GM23248 (cell line): ENCODE results near the gene R3HDM4. TPM values are rescaled to one million over a fixed set of nuclear protein-coding genes. Genes with fewer than 3 reads are reported as not detected.

ENCODE experiments used
- DNase-seq: peaks from one replicate; pipeline ENCODE4 v3.0.0-alpha.2; 2015
- H2AFZ ChIP-seq: fragments of 200-600 bp; sonication (generic); 2 replicates; pipeline ENCODE4 v1.6.1; 2016; ENCODE audit warnings: antibody characterized with exemption
- H3F3A ChIP-seq: fragments of 200-600 bp; sonication (generic); 2 replicates; pipeline ENCODE4 v1.6.1; 2016; ENCODE audit warnings: mild to moderate bottlenecking, antibody characterized with exemption, mixed run types; ENCODE audit not compliant: insufficient read depth
- H3K27ac ChIP-seq: fragments of 200-600 bp; sonication (generic); 2 replicates; pipeline ENCODE4 v1.5.1; 2016; ENCODE audit warnings: mild to moderate bottlenecking
- H3K27me3 ChIP-seq: fragments of 200-600 bp; sonication (generic); replicated peaks from 2 replicates; pipeline ENCODE4 v1.6.1; 2016; ENCODE audit warnings: mild to moderate bottlenecking; ENCODE audit not compliant: insufficient read depth
- H3K36me3 ChIP-seq: fragments of 200-600 bp; sonication (generic); 2 replicates; pipeline ENCODE4 v1.6.1; 2016; ENCODE audit warnings: low read depth, mild to moderate bottlenecking
- H3K4me1 ChIP-seq: fragments of 200-600 bp; sonication (generic); 2 replicates; pipeline ENCODE4 v1.6.1; 2016; ENCODE audit warnings: mild to moderate bottlenecking; ENCODE audit not compliant: insufficient read depth
- H3K4me2 ChIP-seq: fragments of 200-600 bp; sonication (generic); one replicate; pipeline ENCODE4 v1.6.1; 2016; ENCODE audit warnings: mild to moderate bottlenecking; ENCODE audit not compliant: unreplicated experiment
- H3K4me3 ChIP-seq: fragments of 200-600 bp; sonication (generic); 2 replicates; pipeline ENCODE4 v1.5.1; 2016; ENCODE audit warnings: mild to moderate bottlenecking
- H3K79me2 ChIP-seq: fragments of 200-600 bp; sonication (generic); 2 replicates; pipeline ENCODE4 v1.6.1; 2016; ENCODE audit warnings: mild to moderate bottlenecking; ENCODE audit not compliant: insufficient read depth
- H3K9ac ChIP-seq: fragments of 200-600 bp; sonication (generic); 2 replicates; pipeline ENCODE4 v1.6.1; 2016; ENCODE audit warnings: mild to moderate bottlenecking
- H3K9me2 ChIP-seq: fragments of 200-600 bp; sonication (generic); 2 replicates; pipeline ENCODE4 v1.6.1; 2016; ENCODE audit warnings: mixed run types, mild to moderate bottlenecking, moderate library complexity; ENCODE audit not compliant: insufficient read depth
- H3K9me3 ChIP-seq: fragments of 200-600 bp; sonication (generic); one replicate; pipeline ENCODE4 v1.6.1; 2017; ENCODE audit warnings: low read depth
- H4K20me1 ChIP-seq: fragments of 200-600 bp; sonication (generic); 2 replicates; pipeline ENCODE4 v1.6.0; 2016; ENCODE audit not compliant: insufficient read depth
- EZH2 ChIP-seq: fragments of 200-600 bp; sonication (generic); IDR thresholded peaks from 2 replicates; pipeline ENCODE4 v1.6.1; 2018; ENCODE audit warnings: antibody characterized with exemption, mild to moderate bottlenecking; ENCODE audit not compliant: insufficient read depth, poor library complexity, severe bottlenecking
- EZH2phosphoT487 ChIP-seq: fragments of 200-600 bp; sonication (generic); IDR thresholded peaks from 2 replicates; pipeline ENCODE4 v1.6.1; 2018; ENCODE audit warnings: antibody characterized with exemption, moderate library complexity, mild to moderate bottlenecking, low read depth; ENCODE audit not compliant: insufficient read depth
- WGBS, 2 experiments: methylation state at CpG; one replicate each; pipeline ENCODE4 v1.1.6; 2015 to 2017; ENCODE audit warnings: low lambda C conversion rate in 2 of 2, low coverage in 1 of 2; ENCODE audit errors: missing lambda C conversion rate in 2 of 2; 5-methylcytosine and 5-hydroxymethylcytosine counted together
- in situ Hi-C: fragments of 300-500 bp; cut with MboI; formaldehyde crosslinking; loops from 2 replicates; pipeline ENCODE4 v1.15.0; 2020
- polyA plus RNA-seq: library from polyadenylated mRNA; unstranded; fragments of >200 nt; fragmentation: Nextera tagmentation; extraction: Ambion mirVana; gene quantifications from 2 replicates; pipeline ENCODE4 v1.2.1, GENCODE V29; 2016
- total RNA-seq: library from RNA; depleted of rRNA; stranded (reverse); fragments of >200 nt; shearing (Covaris generic); gene quantifications from 2 replicates; pipeline ENCODE4 v1.2.3, GENCODE V29; 2014

The R3HDM4 gene
- total and polyA plus RNA-seq, 2 experiments from 2014 or later: 50.9 to 52.7 TPM

DNA sequence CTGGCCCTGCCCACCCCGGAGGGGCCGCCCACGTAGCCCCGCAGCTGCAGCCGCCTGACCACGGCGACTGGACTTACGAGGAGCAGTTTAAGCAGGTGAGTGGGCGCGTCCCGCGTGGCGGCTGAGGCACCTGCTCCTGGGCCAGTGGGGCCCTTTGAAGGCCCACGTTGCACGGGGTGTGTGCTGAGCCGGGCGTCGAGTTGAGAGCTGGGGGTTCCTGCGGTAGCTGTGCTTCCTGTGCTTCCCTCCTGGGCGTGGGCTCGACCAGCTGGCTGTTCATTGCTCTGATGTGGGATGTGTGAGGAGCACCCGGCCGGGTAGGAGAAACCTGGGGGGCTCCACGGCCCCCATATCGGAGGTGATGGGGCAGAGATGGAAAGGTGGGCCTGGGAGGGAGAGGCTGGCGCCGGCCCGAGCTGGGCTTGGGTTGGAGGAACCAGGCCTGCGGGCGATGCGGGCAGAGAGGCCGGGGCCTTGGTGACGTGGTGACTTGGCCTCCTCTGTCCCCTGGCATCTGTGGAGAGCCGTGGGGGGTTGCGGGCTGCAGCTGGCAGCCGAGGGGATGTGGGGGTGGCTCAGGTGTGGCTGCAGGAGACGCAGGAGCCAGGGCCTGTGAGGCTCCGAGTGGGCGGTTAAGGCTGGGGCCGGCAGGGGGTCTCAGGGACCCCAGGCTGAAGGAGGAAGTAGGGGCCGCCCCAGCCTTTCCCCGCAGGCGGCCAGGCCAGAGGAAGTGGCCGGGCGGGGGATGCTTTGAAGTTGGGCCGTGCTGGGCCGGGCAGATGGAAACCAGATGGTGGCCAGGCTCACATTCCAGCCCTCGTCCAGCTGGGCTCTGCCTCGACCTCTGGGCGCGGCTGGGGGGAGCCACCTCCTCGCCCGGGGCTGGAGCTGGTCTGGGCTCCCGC lies 19.9 kb upstream of the R3HDM4 start:
- in situ Hi-C loops: no loop called here
- no peak for TF ChIP-seq EZH2phosphoT487
- TF ChIP-seq EZH2: no peak
- peaks cover 4% of the 10 kb centered on the region; the same call in 1 of the 2 replicates for H3K36me3 ChIP-seq
- no peaks in the 10 kb centered on the region for H3F3A ChIP-seq
- H3K4me3 ChIP-seq: peak overlapping the region; percentile 61
- peak overlapping the region; percentile 87 for H3K4me2 ChIP-seq
- H2AFZ ChIP-seq: no peak overlapping the region
- peak overlapping the region; percentile 60 for H3K9ac ChIP-seq
- H3K9me2 ChIP-seq: no peaks in the 10 kb centered on the region
- WGBS, 2 experiments: 31 to 36% methylated on average over 37 to 52 of the region's 54 CpGs
- H3K4me1 ChIP-seq: peaks cover 27% of the 10 kb centered on the region
- no peaks in the 10 kb centered on the region for H3K27me3 ChIP-seq
- peak; percentile 97 for DNase-seq
- peak overlapping the region; percentile 64 for H3K27ac ChIP-seq
- H3K79me2 ChIP-seq: peaks cover 69% of the 10 kb centered on the region
- H4K20me1 ChIP-seq: no peaks in the 10 kb centered on the region
- H3K9me3 ChIP-seq: no peaks in the 10 kb centered on the region

DNA sequence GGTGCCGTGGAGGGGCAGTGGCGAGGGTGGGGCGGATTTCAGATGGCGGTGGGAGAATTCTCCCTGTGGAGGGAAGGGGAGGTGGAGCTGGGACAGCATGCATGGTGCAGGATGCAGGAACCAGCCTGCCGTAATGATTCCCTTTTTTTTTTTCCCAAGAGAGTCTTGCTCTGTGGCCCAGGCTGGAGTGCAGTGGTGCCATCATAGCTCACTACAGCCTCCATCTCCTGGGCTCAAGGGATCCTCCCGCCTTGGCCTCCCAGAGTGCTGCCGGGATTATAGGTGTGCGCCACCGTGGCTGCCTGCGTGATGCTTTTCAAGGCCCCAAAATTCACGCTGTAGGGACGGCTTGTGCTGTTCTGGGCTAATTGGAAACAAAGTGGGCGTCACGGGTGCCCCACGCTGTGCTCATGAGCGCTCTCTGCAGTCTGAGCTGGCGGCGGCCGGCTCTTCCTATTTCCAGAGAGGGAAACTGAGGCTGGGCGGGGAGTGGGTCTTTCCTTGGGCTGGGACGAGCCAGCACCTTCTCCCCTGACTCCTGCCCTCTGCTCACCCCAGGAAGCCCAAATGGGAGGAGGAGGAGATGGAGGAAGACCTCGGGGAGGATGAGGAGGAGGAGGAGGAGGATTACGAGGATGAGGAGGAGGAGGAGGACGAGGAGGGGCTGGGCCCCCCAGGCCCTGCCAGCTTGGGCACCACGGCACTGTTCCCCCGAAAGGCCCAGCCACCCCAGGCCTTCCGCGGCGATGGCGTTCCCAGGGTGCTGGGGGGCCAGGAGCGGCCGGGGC lies 19.0 kb upstream of the R3HDM4 start:
- Histone ChIP-seq H3K4me3 (no peak overlapping the region), H2AFZ (no peak overlapping the region), H3K4me2 (no peak overlapping the region), H3K79me2 (peaks cover 69% of the 10 kb centered on the region), H3K36me3 (peaks cover 4% of the 10 kb centered on the region; the same call in 1 of the 2 replicates), H3K9ac (no peak overlapping the region), H3K27me3 (no peaks in the 10 kb centered on the region), H3F3A (no peaks in the 10 kb centered on the region), H3K27ac (no peak overlapping the region), H3K4me1 (peaks cover 27% of the 10 kb centered on the region), H3K9me3 (no peaks in the 10 kb centered on the region), H3K9me2 (no peaks in the 10 kb centered on the region), H4K20me1 (no peaks in the 10 kb centered on the region)
- no peak for DNase-seq
- in situ Hi-C loops: no loop called here
- whole genome bisulfite sequencing, 2 experiments: 91 to 95% methylated on average over 21 to 32 of the region's 32 CpGs
- no peak for TF ChIP-seq EZH2
- no peak for TF ChIP-seq EZH2phosphoT487

DNA sequence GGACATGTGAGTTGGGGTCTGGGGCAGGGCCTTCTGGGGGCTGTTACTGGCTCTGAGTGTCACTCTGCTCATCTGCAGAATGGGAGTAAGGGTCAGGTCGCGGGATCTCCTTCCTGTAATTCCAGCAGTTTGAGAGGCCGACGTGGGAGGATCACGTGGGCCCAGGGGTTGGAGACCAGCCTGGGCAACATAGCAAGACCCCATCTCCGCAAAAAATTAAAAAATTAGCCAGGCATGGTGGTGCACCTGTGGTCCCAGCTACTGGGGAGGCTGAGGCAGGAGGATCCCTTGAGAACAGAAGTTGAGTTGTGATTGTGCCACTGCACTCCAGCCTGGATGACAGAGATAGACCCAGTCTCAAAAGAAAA lies 16.9 kb upstream of the R3HDM4 start:
- Histone ChIP-seq H3K4me2 (no peak overlapping the region), H3K27me3 (no peaks in the 10 kb centered on the region), H3K4me1 (peaks cover 21% of the 10 kb centered on the region), H3K9me3 (no peaks in the 10 kb centered on the region), H3F3A (no peaks in the 10 kb centered on the region), H4K20me1 (no peaks in the 10 kb centered on the region), H3K4me3 (no peak overlapping the region), H3K27ac (no peak overlapping the region), H3K36me3 (0 out of 2 replicates have a peak, but pooled peaks cover 4% of the 10 kb centered on the region), H2AFZ (no peak overlapping the region), H3K79me2 (peaks cover 66% of the 10 kb centered on the region), H3K9ac (no peak overlapping the region), H3K9me2 (no peaks in the 10 kb centered on the region)
- no peak for DNase-seq
- no peak for TF ChIP-seq EZH2
- TF ChIP-seq EZH2phosphoT487: no peak
- WGBS, 2 experiments: 94 to 100% methylated on average over 3 to 6 of the region's 6 CpGs
- in situ Hi-C loops: no loop called here

DNA sequence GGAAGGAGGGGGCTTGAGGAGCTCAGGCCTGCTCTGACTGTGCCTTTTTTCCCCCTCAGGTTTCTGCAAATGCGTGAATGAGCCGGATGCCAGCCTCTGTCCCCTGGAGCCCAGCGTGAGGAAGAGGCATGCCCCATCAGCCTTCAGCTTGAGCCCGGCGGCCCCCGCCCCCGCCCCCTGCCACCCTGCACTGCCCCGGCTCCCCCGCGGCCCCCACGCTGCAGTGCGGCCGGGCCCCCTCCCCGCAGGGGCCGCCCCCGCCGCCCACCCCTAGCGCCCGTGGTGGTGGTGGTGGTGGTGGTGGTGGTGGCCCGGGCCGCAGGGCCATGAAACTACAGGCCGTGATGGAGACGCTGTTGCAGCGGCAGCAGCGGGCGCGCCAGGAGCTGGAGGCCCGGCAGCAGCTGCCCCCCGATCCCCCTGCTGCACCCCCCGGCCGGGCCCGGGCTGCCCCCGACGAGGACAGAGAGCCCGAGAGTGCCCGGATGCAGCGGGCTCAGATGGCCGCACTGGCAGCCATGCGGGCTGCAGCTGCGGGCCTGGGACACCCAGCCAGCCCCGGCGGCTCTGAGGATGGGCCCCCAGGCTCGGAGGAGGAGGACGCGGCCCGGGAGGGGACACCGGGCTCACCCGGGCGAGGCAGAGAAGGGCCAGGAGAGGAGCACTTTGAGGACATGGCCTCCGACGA lies 16.3 kb upstream of the R3HDM4 start:
- H3K4me2 ChIP-seq: no peak overlapping the region
- TF ChIP-seq EZH2phosphoT487 (no peak), EZH2 (no peak)
- no peaks in the 10 kb centered on the region for H3K9me3 ChIP-seq
- peaks cover 17% of the 10 kb centered on the region for H3K4me1 ChIP-seq
- H3K4me3 ChIP-seq: no peak overlapping the region
- H3K27ac ChIP-seq: no peak overlapping the region
- no peaks in the 10 kb centered on the region for H4K20me1 ChIP-seq
- in situ Hi-C loops: no loop called here
- DNase-seq: no peak
- peaks cover 64% of the 10 kb centered on the region for H3K79me2 ChIP-seq
- 0 out of 2 replicates have a peak, but pooled peaks cover 4% of the 10 kb centered on the region for H3K36me3 ChIP-seq
- no peak overlapping the region for H2AFZ ChIP-seq
- H3K27me3 ChIP-seq: no peaks in the 10 kb centered on the region
- WGBS, 2 experiments: 92 to 98% methylated on average over 16 to 46 of the region's 51 CpGs
- H3K9ac ChIP-seq: no peak overlapping the region
- no peaks in the 10 kb centered on the region for H3K9me2 ChIP-seq
- H3F3A ChIP-seq: no peaks in the 10 kb centered on the region
